Measurements from ENCODE around the gene JUND.

Gene JUND

DNA sequence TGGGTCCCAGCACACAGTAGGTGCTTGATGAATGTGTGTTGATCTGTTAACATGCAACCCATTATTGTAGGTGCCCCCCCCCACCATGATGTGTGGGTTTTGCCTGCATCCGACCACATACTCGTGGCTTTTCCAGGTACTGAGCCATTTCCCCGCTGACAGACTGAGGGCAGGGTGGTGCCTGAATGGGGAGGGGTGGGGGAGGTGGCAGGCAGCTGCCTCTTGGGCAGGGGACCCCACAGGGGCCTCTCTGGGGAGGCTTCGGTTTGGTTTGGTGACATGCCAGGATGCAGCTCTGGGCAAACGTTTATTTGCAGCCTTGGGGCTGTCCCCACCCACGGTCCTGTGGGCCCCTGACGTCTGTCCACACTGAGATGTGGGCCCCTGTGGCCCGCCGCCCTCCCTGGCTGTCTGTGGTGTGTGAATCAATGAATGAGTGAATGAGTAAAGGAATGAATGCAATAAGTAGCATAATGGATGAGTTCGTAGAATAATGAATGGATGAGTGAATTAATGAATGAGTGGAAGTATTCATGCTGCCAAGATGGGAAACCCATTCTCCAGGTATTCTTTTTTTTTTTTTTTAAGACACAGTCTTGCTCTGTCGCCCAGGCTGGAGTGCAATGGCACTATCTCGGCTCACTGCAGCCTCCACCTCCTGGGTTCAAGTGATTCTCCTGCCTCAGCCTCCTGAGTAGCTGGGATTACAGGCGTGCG, 9.0 kb upstream of the JUND start:
- peak; percentile 97 for DNase-seq
- peak; percentile 62 for ATAC-seq

DNA sequence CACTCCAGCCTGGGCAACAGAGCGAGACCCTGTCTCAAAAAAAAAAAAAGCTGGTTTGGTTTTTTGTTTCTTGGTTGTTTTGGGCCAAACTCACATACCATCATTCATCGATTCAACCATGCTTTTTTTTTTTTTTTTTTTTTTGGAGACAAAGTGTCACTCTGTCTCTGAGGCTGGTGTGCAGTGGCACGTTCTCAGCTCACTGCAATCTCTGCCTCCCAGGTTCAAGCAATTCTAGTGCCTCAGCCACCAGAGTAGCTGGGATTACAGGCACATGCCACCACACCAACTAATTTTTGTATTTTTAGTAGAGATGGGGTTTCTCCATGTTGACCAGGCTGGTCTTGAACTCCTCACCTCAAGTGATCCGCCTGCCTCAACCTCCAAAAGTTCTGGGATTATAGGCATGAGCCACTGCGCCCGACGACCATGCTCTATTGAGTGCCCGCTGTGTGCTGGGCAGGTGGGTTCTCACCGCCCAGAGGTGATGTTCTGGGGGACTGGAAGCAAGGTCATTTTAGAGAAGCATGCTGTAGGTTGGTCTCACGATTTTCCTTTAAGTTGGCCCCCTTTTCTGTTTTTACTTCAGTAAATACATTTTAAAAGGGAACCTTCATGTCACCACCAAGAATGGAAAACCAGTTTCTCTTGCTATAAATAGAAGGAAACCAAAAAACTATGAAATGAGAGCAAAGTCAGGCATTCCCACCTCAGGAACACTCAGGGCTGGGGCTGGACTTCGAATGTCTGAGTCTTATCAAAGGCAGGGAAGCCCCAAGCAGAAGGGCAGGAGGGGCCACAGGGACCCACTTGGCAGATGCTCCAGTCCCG, 8.3 kb upstream of the JUND start:
- DNase-seq (no peak), ATAC-seq (peak; percentile 12)

DNA sequence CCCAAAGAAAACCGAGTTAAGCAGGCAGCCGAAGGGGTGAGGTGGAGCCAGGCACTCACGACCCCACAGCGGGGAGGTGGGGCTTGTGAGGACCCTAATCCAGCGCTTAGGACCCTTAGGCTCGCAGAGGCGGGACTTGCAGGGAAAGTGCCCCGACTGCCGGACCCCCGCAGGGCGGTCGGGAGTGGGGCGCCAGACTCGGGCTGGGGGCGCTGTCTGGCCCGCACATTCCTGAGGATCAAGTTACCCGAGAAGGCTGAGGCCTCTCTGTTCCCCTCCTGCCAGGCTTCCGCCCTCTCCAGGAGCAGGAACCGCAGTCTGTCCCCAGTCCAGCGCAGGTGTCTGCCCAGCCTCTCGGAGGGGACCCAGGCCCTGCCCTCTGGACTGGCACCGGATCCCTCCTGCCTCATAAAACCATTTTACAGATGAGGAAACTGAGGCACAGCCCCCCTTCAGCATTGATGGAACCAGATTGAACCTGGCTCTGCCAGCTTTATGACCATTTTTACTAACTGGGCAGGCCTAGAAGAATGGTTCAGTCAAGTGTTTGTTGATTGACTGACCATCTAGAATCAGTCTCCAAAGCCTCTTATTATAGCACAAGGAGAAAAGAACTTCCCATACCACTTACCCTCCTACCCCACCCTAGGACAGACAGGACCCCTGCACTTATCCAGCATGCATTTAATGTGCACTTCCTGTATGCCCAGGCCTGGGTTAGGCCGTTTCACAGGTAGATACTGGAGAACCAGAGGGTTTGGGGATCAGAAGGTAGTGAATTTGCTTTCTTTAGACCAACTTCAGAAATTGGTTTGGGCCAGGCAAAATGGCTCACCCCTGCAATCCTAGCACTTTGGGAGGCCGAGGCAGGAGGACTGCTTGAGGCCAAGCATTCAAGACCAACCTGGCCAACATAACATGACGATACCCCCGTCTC, 6.7 kb upstream of the JUND start:
- ATAC-seq = no peak

DNA sequence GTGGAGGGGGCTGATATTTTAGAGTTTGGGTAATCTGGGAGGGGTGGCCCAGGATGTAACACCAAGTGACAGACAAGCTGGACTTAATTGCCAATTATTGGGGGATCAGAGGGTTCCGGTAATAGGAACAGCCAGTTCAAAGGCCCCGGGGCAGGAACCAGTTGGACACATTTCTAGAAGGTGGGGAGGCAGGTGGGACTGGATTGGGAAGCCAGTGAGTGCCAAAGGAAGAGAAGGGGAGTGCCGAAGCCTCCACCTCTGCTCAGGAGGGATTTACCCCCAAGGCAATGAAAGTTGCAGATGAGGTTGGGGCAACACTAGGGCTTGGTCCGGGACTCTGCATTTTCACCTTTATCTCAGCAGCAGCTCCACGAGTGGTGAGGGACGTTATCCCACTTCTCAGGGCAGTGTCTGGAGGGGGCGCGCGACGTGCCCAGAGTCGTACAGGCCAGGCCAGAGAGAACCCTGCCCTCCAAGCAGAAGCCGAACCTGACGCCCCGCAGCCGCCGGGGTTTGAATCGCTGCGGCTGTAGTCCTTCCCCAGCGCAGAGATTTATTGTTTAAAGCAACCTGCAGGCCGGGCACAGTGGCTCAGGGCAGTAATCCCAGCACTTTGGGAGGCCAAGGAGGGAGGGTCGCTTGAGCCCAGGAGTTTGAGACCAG, 5.7 kb upstream of the JUND start:
- ATAC-seq (no peak), DNase-seq (no peak)

More for the DNA sequence above, 6.7 kb upstream of the JUND start:
- DNase-seq = no peak

DNA sequence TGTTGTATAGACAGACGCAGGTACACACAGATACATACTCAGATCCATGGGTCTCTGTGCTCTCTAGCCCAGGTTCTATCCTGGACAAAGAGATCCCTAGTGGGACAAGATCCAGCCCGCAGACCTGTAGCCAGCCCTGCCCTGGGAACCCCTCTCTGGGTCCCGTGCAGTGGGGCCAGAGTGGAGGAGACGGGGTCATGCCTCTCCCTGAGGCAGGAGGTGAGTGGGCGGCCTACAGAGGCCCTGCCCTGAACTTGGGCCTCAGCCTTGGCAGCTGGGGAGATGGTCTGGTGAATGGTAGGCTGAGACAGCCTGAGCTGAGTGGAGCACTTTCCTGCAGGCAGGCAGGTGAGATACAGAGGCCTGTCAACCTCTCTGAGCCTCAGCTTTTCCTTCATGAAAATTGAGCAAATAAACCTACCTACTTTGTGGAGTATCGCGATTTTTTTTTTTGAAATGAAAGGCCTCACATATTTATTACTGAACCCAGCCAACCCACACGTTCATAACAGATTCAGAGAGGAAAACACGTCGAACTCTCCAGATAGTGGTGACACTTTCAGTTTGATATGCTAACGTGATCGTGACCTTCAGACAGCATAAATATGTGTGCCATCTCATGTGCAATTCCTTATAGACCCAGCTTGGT, 3.4 kb upstream of the JUND start:
- DNase-seq = peak; percentile 78
- peak; percentile 24 for ATAC-seq

DNA sequence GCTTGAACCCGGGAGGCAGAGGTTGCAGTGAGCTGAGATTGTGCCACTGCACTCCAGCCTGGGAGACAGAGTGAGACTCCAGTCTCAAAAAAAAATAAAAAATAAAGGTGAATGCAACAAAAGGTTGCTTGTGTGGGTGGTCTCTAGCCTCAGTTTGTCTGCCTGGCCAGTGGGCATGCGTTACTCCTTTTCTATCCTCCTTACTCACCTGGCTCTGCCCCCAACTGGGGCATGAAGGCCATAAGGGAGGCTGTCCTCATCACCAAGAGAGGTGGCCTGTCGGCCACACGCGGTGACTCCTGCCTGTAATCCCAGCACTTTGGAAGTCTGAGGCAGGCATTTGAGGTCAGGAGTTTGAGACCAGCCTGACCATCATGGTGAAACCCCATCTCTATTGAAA, 1.9 kb upstream of the JUND start:
- no peak for ATAC-seq
- DNase-seq = no peak

DNA sequence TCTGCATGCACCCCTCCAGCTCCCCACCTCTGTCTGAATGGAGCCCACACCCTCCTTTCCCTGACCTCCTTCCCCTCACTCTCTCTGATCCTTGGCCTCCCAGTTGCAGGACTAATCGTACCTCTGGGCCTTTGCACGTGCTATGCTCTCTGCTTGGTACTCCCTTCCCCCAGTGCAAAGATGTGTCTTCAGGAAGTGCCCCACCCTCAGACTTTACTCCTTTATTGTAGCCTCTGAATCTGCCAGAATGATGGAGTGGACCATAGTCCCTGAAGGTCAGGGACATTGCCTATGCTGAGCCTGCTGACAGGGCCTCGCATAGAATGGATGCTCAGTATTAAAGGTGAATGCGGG, 1.3 kb upstream of the JUND start:
- DNase-seq (peak; percentile 54), ATAC-seq (no peak)

DNA sequence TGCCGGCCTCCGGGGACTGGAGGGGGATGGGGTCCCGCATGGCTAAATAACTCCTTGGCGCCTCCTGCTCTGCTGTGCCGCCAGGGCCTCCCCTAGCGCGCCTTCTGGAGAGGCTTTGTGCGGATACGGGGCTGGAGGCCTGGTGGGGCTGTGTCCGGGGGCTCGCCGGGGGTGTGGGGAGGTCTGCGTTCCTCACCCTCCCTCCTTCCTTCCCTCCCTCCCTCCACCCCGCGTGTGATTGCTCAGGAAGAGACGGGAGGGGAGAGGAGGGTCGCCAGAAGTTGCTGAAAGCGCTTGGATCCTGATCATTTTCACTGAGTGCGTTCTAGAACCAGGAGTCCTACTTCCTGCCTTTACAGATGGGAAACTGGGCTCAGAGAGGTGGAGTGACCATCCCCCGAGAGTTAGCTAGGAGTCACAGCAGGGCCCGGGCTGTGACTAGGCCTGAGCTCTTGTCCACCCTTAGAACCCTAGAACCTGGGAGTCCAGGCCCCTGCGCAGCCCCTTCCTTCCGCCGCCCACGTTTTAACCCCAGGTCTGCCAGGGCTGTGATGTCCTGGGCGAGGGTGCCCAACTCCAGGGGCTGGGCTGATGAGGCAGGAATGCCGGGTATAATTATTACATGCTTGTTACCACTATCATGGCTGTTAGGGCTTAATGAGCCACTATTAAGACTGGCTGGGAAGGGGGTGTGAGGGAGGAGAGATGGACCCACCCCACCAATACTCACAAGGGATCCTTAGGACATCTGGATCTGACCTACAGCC, 782 bp upstream of the JUND start:
- DNase-seq (peak; percentile 61), ATAC-seq (no peak)

DNA sequence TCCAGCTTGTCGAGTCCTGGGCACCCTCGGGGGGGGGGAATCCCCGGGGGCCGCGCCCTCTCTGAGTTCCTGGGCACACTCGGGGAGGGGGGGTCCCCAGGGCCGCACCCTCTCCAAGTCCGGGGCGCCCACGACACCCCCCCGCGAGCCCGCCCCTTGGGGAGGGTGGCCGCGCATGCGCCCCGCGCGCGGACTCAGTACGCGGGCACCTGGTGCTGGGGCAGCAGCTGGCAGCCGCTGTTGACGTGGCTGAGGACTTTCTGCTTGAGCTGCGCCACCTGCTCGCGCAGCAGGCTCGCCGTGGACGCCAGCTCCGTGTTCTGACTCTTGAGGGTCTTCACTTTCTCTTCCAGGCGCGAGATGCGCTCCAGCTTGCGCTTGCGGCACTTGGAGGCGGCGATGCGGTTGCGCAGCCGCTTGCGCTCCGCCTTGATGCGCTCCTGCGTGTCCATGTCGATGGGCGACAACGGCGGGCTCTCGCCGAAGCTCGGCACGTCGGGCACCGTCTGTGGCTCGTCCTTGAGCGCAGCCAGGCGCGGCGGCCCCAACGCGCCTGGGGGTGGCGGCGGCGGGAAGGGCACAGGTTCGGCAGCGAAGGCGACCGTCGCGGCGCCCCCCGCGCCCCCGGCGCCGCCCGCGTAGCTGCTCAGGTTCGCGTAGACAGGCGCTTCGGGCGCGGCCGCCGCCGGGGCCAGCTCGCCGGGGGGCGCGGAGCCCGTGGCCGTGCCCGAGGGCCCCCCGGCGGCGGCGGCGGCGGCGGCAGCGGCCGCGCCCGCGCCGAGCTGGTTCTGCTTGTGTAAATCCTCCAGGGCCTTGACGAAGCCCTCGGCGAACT, 958 bp downstream of the JUND start:
- peak; percentile 79 for DNase-seq
- ATAC-seq = peak; percentile 8

DNA sequence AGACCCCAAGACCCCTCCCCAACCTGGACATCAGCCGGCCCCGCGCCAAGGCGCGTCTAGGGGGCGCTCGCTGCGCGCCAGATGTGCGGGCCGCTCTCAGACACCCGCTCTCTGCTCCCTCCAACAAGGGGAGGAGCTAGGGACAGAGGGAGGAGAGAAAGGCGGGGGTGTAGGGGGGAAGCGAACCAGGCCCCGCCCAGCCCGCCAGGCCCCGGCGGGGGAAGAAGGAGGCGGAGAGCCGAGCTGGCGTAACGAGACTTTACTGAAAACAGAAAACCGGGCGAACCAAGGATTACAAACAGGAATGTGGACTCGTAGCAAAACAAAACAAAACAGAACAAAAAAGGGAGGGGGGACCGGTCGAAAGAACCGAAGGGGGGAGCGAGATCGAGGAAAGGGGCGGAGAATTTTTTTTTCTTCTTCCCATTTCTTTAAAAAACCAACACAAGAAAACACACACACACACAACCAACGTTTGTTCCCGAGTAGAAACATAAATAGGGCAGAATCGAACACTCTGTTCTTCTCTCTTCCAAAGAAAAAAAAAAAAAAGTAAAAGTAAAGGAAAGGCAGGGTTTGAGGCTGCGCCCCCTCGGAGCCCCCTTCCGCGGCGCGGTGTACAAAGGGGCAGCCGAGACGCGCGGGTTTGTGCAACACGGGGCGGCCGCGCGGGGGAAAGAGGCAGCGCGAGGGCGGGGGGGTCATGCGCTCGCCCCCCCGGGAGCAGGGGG, 1.7 kb downstream of the JUND start:
- ATAC-seq = peak; percentile 41

DNA sequence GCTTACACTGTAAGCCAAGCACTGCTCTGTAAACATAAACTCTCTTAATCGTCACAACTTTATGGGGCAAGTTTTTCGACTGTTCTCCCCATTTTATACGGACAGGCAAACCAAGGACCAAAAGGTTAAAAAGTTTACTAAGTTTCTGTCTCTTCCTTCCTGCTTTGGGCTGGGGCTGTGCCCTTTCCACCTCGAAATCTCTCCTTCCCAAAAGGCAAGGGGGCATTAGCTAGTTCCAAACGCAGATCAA, 2.2 kb downstream of the JUND start:
- no peak for ATAC-seq

More for the DNA sequence above, 1.7 kb downstream of the JUND start:
- peak; percentile 91 for DNase-seq

DNA sequence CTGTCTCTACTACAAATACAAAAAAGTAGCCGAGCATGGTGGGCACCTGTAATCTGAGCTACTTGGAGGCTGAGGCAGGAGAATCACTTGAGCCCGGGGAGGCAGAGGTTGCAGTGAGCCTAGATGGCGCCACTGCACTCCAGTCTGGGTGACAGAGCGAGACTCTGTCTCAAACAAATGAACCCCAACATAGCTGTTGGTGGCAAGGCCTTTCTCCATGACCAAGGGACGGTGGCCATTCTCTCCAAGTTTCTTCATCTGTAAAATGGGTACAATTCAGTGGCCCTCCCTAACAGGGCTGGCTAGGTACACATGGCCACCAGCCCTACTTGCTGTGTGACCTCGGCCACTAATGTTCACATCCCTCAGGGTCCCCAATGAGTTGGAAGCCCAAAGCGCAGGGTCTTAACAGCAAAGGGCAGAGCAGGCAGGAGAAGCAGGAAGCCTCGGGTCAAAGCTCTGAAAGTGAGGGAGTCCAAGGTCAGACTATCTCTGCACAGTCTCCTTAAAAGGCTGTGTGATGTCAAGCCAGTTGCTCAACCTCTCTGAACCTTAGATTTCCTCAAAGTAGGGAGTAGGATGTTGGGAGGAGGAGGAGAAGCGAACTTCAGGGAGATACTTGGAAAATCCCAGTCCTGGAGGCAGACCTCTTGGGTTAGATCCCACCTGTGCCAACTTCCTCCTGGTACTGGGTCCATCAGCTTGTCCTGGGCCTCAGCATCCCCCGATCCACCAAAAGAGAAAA, 2.7 kb downstream of the JUND start:
- peak; percentile 60 for DNase-seq
- ATAC-seq = no peak

More for the DNA sequence above, 2.2 kb downstream of the JUND start:
- DNase-seq = no peak

DNA sequence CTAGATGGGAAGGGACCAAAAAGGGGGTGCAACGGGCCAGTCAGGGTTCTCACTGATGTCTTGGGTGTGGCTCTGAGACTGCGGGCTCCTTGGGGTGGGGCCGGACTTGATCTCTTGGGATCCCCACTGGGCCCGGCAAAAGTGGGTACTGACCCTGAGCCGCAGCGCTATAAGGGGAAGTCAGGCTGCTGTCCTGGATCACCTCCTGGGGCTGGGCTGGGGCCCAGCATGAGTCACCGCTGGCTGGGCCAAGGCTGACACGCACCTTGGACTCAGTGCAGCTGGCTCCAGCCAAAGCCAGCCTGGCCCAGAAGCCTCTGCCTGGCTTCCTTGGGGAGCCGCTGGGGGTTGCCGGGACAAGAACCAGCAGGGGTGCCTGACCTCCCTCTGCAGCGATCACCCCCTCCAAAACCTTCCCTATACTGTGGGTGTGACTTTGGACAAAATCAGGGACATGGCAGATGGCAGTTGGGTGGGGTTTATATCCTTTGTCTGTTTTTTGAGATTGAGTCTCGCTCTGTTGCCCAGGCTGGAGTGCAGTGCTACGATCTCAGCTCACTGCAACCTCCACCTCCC, 6.6 kb downstream of the JUND start:
- ATAC-seq (no peak), DNase-seq (peak; percentile 46)

DNA sequence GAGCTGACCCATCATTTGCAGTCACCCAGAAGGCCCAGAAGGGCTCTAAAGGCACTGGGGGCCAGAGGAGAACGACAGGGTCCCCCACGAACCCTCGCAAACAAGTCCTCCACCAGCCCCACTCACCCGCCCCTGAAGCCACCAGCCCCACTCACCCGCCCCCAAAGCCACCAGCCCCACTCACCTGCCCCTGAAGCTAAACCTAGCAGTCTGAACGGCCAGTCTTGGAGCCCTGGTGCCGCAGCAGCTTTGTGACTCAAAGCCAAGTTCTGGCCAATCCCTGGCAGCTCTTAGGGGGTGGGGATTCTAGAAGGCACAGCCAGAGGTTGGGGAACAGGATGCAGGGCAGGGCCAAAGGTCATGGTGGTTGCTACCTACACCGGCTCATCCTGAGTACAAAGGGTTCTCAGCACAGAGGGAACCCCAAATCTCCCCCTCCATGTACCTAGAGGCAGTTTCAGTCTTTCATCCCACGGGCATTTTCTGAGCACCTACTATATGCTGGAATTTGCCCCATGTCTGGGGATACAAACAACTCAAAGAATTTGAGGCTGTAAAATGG, 7.1 kb downstream of the JUND start, which contains the start of gene IQCN:
IQCN (minus strand) TSS at position 234 of the 562 bp plus-strand sequence. CDS start 4,974 bp downstream, outside the sequence.
- DNase-seq (peak; percentile 57), ATAC-seq (peak; percentile 74)

DNA sequence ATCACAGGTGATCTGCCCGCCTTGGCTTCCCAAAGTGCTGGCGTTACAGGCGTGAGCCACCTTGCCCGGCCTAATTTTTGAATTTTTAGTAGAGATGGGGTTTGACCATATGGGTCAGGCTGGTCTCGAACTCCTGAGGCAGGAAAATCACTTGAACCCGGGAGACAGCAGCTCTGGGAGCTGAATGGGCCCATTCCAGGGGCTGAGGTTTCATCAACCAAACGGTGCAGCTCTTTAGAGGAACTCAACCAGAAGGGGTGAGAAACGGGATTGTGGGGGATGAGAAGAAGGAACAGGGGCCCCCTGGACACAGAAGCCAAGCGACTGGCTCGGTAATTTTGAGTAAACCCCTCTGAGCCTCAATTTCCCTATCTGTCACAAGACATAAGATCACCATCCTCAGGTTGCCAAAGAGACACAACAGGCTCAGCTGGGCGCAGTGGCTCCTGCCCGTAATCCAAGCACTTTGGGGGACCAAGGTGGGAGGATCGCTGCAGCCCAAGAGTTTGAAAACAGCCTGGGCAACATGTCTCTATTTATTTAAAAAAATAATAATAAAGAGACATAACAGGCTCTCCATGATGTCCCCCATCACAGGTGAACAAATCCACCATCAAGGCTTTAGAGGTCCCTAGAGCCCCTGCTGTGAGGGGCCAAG, 7.7 kb downstream of the JUND start:
- ATAC-seq (no peak), DNase-seq (no peak)

DNA sequence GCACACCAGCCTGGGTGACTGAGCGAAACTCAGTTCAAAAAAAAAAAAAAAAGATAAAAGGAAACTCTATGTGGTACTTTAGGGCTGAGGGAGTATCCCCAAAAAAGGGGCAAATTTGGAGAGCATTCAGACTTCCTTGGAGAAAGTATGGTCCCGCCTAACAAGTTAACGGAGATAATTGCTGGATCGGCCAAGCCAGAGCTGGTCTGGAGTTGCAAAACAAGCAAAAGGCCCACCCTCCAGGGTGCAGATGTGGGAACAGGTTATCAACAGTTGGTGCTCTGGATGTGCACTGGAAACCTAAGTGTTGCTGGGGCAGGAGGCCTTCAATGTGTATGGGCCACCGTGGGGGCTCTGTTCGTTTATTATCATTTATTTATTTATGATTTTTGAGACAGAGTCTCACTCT, 10.0 kb downstream of the JUND start:
- ATAC-seq = no peak
- DNase-seq = no peak

DNA sequence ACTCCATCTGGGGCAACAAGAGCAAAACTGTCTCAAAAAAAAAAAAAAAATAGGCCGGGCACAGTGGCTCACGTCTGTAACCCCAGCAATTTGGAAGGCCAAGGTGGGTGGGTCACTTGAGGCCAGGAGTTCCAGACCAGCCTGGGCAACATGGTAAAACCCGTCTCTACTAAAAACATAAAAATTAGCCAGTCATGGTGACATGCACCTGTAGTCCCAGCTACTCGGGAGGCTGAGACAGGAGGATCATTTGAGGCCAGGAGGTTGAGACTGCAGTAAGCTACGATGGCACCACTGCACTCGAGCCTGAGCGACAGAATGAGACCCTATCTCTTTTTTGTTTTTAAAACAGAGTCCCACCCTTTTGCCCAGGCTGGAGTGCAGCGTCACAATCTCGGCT, 11.1 kb downstream of the JUND start:
- no peak for ATAC-seq
- DNase-seq = no peak
